Loucy (cell line): ENCODE results near the gene CCK.

ENCODE experiments used
- H2AFZ ChIP-seq: fragments of 200-600 bp; sonication (generic); 2 replicates; pipeline ENCODE4 v1.6.0; 2016; ENCODE audit warnings: antibody characterized with exemption, mild to moderate bottlenecking, low read length, moderate library complexity
- H3F3A ChIP-seq: fragments of 200-600 bp; 2 replicates; pipeline ENCODE4 v1.6.0; 2016; ENCODE audit warnings: antibody characterized with exemption, low read depth, mild to moderate bottlenecking
- H3K27me3 ChIP-seq: fragments of 200-600 bp; sonication (generic); 2 replicates; pipeline ENCODE4 v1.6.1; 2014; ENCODE audit warnings: low read length, mild to moderate bottlenecking; ENCODE audit not compliant: insufficient read depth, poor library complexity, severe bottlenecking
- H3K36me3 ChIP-seq: fragments of 200-600 bp; sonication (generic); 2 replicates; pipeline ENCODE4 v1.6.1; 2016; ENCODE audit warnings: low read length; ENCODE audit not compliant: insufficient read depth
- H3K4me1 ChIP-seq: fragments of 200-600 bp; sonication (generic); 2 replicates; pipeline ENCODE4 v1.5.1; 2014; ENCODE audit warnings: low read length, mild to moderate bottlenecking; ENCODE audit not compliant: insufficient read depth, poor library complexity, severe bottlenecking
- H3K4me2 ChIP-seq: fragments of 200-600 bp; sonication (generic); 2 replicates; pipeline ENCODE4 v1.6.0; 2014; ENCODE audit warnings: antibody characterized with exemption, low read length, low read depth, mild to moderate bottlenecking; ENCODE audit not compliant: poor library complexity, severe bottlenecking
- H3K4me3 ChIP-seq: fragments of 200-600 bp; sonication (generic); 2 replicates; pipeline ENCODE4 v1.5.1; 2014; ENCODE audit warnings: low read length, mild to moderate bottlenecking, mixed read lengths; ENCODE audit not compliant: poor library complexity, severe bottlenecking
- H3K79me2 ChIP-seq: fragments of 200-600 bp; sonication (generic); 2 replicates; pipeline ENCODE4 v1.6.1; 2014; ENCODE audit warnings: low read length; ENCODE audit not compliant: insufficient read depth
- H3K9ac ChIP-seq: fragments of 200-600 bp; sonication (generic); 2 replicates; pipeline ENCODE4 v1.6.0; 2014; ENCODE audit warnings: mild to moderate bottlenecking, low read depth, low read length, moderate library complexity; ENCODE audit not compliant: poor library complexity, severe bottlenecking
- H3K9me2 ChIP-seq: fragments of 200-600 bp; sonication (generic); replicated peaks from 2 replicates; pipeline ENCODE4 v1.6.1; 2016; ENCODE audit warnings: low read depth, low read length, mixed read lengths
- H3K9me3 ChIP-seq: fragments of 200-600 bp; sonication (generic); 2 replicates; pipeline ENCODE4 v1.6.1; 2014; ENCODE audit warnings: mild to moderate bottlenecking, antibody characterized with exemption, low read length, low read depth; ENCODE audit not compliant: insufficient read depth
- H4K20me1 ChIP-seq: fragments of 200-600 bp; sonication (generic); 2 replicates; pipeline ENCODE4 v1.6.0; 2014; ENCODE audit warnings: antibody characterized with exemption, low read length, mild to moderate bottlenecking; ENCODE audit not compliant: insufficient read depth, poor library complexity, severe bottlenecking
- CTCF ChIP-seq: fragments of 200-600 bp; sonication (generic); conservative IDR thresholded peaks from 2 replicates; pipeline ENCODE4 v1.5.1; 2014; ENCODE audit warnings: mild to moderate bottlenecking, antibody characterized with exemption, low read length
- EZH2phosphoT487 ChIP-seq: fragments of 200-600 bp; IDR thresholded peaks from 2 replicates; pipeline ENCODE4 v1.6.1; 2018; ENCODE audit warnings: antibody characterized with exemption, mild to moderate bottlenecking, moderate library complexity, borderline replicate concordance

CCK gene

GRCh38 chr3:42229266-42229941, 36.6 kb downstream of the CCK start:
- H4K20me1 ChIP-seq: no peaks in the 10 kb centered on the region
- no peaks in the 10 kb centered on the region for H3K9me2 ChIP-seq
- no peak overlapping the region for H2AFZ ChIP-seq
- no peaks in the 10 kb centered on the region for H3K79me2 ChIP-seq
- H3K4me3 ChIP-seq: no peak overlapping the region
- H3K9me3 ChIP-seq: no peaks in the 10 kb centered on the region
- TF ChIP-seq CTCF (no peak), EZH2phosphoT487 (no peak)
- H3K36me3 ChIP-seq: peaks cover 10% of the 10 kb centered on the region; the same call in 1 of the 2 replicates
- H3F3A ChIP-seq: no peaks in the 10 kb centered on the region
- H3K4me1 ChIP-seq: no peaks in the 10 kb centered on the region
- H3K27me3 ChIP-seq: no peaks in the 10 kb centered on the region
- no peak overlapping the region for H3K4me2 ChIP-seq
- no peak overlapping the region for H3K9ac ChIP-seq

GRCh38 chr3:42228796-42229195, 37.2 kb downstream of the CCK start:
- TF ChIP-seq CTCF (peak; percentile 52), EZH2phosphoT487 (no peak)
- H4K20me1 ChIP-seq: no peaks in the 10 kb centered on the region

GRCh38 chr3:42226470-42227425, 39.2 kb downstream of the CCK start:
- peaks cover 34% of the 10 kb centered on the region; the same call in 1 of the 2 replicates for H3K36me3 ChIP-seq

More at GRCh38 chr3:42228796-42229195, 37.2 kb downstream of the CCK start:
- no peaks in the 10 kb centered on the region for H3K27me3 ChIP-seq
- no peak overlapping the region for H3K4me3 ChIP-seq
- peaks cover 16% of the 10 kb centered on the region; the same call in 1 of the 2 replicates for H3K36me3 ChIP-seq
- no peak overlapping the region for H3K4me2 ChIP-seq
- no peaks in the 10 kb centered on the region for H3K9me3 ChIP-seq
- H3K4me1 ChIP-seq: no peaks in the 10 kb centered on the region
- H3K9me2 ChIP-seq: no peaks in the 10 kb centered on the region
- H3F3A ChIP-seq: no peaks in the 10 kb centered on the region
- no peak overlapping the region for H2AFZ ChIP-seq
- H3K79me2 ChIP-seq: no peaks in the 10 kb centered on the region
- no peak overlapping the region for H3K9ac ChIP-seq

More at GRCh38 chr3:42226470-42227425, 39.2 kb downstream of the CCK start:
- no peak overlapping the region for H3K4me3 ChIP-seq
- no peak overlapping the region for H3K4me2 ChIP-seq
- no peaks in the 10 kb centered on the region for H4K20me1 ChIP-seq
- no peaks in the 10 kb centered on the region for H3K4me1 ChIP-seq
- no peaks in the 10 kb centered on the region for H3K9me2 ChIP-seq
- TF ChIP-seq CTCF: no peak
- no peak for TF ChIP-seq EZH2phosphoT487
- no peaks in the 10 kb centered on the region for H3K27me3 ChIP-seq
- H3K9ac ChIP-seq: no peak overlapping the region
- no peaks in the 10 kb centered on the region for H3F3A ChIP-seq
- H3K9me3 ChIP-seq: no peaks in the 10 kb centered on the region
- H3K79me2 ChIP-seq: no peaks in the 10 kb centered on the region
- no peak overlapping the region for H2AFZ ChIP-seq
